Smooth muscle cell (in vitro differentiated cells): ENCODE data around the gene TMIGD3. TPM values are rescaled to one million over a fixed set of nuclear protein-coding genes. Genes with fewer than 3 reads are reported as not detected.

ENCODE experiments used
- DNase-seq: peaks from one replicate; lab custom pipeline; 2025; ENCODE audit not compliant: unreplicated experiment; lab: John Stamatoyannopoulos, UW
- H2AFZ ChIP-seq: fragments of 200-600 bp; sonication (generic); 2 replicates; pipeline ENCODE4 v1.6.0; 2016; ENCODE audit warnings: antibody characterized with exemption, low read depth, mild to moderate bottlenecking
- H3F3A ChIP-seq: fragments of 200-600 bp; sonication (generic); 2 replicates; pipeline ENCODE4 v1.6.0; 2017; ENCODE audit warnings: antibody characterized with exemption, low read depth
- H3K27ac ChIP-seq: fragments of 200-600 bp; sonication (generic); 2 replicates; pipeline ENCODE4 v1.5.1; 2016; ENCODE audit warnings: low read depth, mild to moderate bottlenecking
- H3K27me3 ChIP-seq: fragments of 200-600 bp; sonication (generic); 2 replicates; pipeline ENCODE4 v1.6.1; 2016; ENCODE audit warnings: low read depth, mild to moderate bottlenecking
- H3K36me3 ChIP-seq: fragments of 200-600 bp; sonication (generic); 2 replicates; pipeline ENCODE4 v1.5.1; 2016; ENCODE audit warnings: low read depth
- H3K4me1 ChIP-seq: fragments of 200-600 bp; sonication (generic); 2 replicates; pipeline ENCODE4 v1.5.1; 2016; ENCODE audit warnings: low read depth
- H3K4me2 ChIP-seq: fragments of 200-600 bp; sonication (generic); 2 replicates; pipeline ENCODE4 v1.6.0; 2016; ENCODE audit warnings: mild to moderate bottlenecking
- H3K4me3 ChIP-seq: fragments of 200-600 bp; sonication (generic); 2 replicates; pipeline ENCODE4 v1.5.1; 2016; ENCODE audit warnings: mild to moderate bottlenecking
- H3K79me2 ChIP-seq: fragments of 200-600 bp; sonication (generic); 2 replicates; pipeline ENCODE4 v1.6.0; 2016; ENCODE audit warnings: low read depth, mild to moderate bottlenecking
- H3K9ac ChIP-seq: fragments of 200-600 bp; sonication (generic); 2 replicates; pipeline ENCODE4 v1.6.0; 2016; ENCODE audit warnings: low read depth
- H3K9me3 ChIP-seq: fragments of 200-600 bp; sonication (generic); replicated peaks from 2 replicates; pipeline ENCODE4 v1.5.1; 2016; ENCODE audit warnings: low read depth
- H4K20me1 ChIP-seq: fragments of 200-600 bp; sonication (generic); 2 replicates; pipeline ENCODE4 v1.6.0; 2016; ENCODE audit warnings: low read depth
- WGBS: methylation state at CpG from one replicate; pipeline ENCODE4 v1.1.7; 2016; ENCODE audit warnings: low lambda C conversion rate; 5-methylcytosine and 5-hydroxymethylcytosine counted together
- polyA plus RNA-seq: library from polyadenylated mRNA; unstranded; fragments of >200 nt; fragmentation: Nextera tagmentation; extraction: Ambion mirVana; gene quantifications from 2 replicates; pipeline ENCODE4 v1.2.1, GENCODE V29; 2016
- total RNA-seq: library from RNA; depleted of rRNA; stranded (reverse); fragments of >200 nt; gene quantifications from 2 replicates; pipeline ENCODE4 v1.2.3, GENCODE V29; 2014
- TF ChIP-seq, protein P1 (sequence below): fragments of 200-600 bp; sonication (generic); IDR thresholded peaks from 2 replicates; pipeline ENCODE4 v1.5.1; 2017; ENCODE audit warnings: borderline replicate concordance, mild to moderate bottlenecking, antibody characterized with exemption; ENCODE audit not compliant: insufficient read depth, poor library complexity, severe bottlenecking

Gene TMIGD3
- total RNA-seq (not detected in 2 replicates), polyA plus RNA-seq (not detected in 2 replicates)

DNA sequence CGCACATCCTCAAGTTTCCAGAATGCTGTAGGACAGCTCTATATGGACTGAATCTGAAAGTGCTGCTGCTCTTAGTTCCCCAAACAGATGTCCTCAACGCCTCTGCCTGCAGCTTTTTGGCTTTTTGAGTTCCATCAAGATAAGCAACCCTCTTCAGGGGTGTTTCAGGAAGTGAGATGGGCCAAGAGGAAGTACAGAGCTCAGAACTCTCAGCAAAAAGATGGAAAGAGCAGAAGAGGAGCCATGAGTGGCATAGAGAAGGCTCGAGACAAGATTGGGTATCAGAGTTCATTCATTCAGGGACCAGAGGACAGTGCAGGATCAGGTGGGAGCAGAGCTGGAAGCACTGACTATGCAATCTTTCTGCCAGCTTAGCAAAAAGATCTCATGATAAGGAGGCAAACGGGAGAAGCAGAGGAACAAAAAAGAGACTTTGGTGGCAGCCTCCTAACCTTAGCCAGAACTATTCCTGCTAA, at the start of gene TMIGD3, which contains the start of gene ADORA3:
Gene TMIGD3, minus strand, starts transcription at position 49 of the 476 bp plus-strand sequence. CDS start 279 bp downstream, outside the sequence.
Gene ADORA3, minus strand, starts transcription at position 49 of the 476 bp plus-strand sequence. CDS start 279 bp downstream, outside the sequence.
- Histone ChIP-seq H3K4me3 (no peak within 1 kb of the TSS), H3F3A (peaks cover 6% of the 10 kb centered on the region), H3K36me3 (no peaks in the 10 kb centered on the region), H3K4me1 (peaks cover 6% of the 10 kb centered on the region), H3K9ac (no peak within 1 kb of the TSS), H4K20me1 (no peaks in the 10 kb centered on the region), H3K27me3 (peaks cover 7% of the 10 kb centered on the region), H2AFZ (no peak within 1 kb of the TSS), H3K9me3 (no peaks in the 10 kb centered on the region), H3K4me2 (no peak within 1 kb of the TSS), H3K79me2 (no peaks in the 10 kb centered on the region), H3K27ac (no peak within 1 kb of the TSS)
- 85% methylated on average over 4 of the region's 4 CpGs for WGBS
- DNase-seq: no peak
- TF ChIP-seq, protein P1, sequence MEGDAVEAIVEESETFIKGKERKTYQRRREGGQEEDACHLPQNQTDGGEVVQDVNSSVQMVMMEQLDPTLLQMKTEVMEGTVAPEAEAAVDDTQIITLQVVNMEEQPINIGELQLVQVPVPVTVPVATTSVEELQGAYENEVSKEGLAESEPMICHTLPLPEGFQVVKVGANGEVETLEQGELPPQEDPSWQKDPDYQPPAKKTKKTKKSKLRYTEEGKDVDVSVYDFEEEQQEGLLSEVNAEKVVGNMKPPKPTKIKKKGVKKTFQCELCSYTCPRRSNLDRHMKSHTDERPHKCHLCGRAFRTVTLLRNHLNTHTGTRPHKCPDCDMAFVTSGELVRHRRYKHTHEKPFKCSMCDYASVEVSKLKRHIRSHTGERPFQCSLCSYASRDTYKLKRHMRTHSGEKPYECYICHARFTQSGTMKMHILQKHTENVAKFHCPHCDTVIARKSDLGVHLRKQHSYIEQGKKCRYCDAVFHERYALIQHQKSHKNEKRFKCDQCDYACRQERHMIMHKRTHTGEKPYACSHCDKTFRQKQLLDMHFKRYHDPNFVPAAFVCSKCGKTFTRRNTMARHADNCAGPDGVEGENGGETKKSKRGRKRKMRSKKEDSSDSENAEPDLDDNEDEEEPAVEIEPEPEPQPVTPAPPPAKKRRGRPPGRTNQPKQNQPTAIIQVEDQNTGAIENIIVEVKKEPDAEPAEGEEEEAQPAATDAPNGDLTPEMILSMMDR: no peak

DNA sequence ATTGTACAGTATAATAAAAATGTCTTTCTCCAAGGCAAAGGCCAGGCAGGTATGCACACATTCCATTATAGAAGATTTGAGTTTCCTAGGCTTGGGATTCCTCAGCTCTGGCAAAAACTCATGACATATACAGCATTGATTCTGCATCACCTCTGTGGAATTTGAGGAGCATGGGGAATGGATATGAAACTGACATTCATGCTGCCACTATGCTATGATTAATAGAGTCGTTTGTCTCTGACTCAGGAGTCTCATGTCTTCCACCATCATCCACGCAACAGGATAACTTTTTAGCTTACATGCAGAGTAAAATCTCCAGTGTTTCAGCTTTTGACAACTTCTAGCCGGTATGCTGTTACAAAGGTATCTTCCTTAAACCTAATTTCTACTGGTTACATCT, 49.8 kb upstream of the TMIGD3 start:
- Histone ChIP-seq H3K79me2 (no peaks in the 10 kb centered on the region), H3K27me3 (no peaks in the 10 kb centered on the region), H4K20me1 (no peaks in the 10 kb centered on the region), H3K9me3 (no peaks in the 10 kb centered on the region), H3K27ac (peak overlapping the region; percentile 85), H3K9ac (peak overlapping the region; percentile 19), H3K4me1 (no peaks in the 10 kb centered on the region), H3K4me2 (peak overlapping the region; percentile 3), H3K36me3 (no peaks in the 10 kb centered on the region), H3K4me3 (no peak overlapping the region), H3F3A (no peaks in the 10 kb centered on the region), H2AFZ (no peak overlapping the region)
- TF ChIP-seq, protein P1: no peak
- no peak for DNase-seq
- 62% methylated on average over 3 of the region's 3 CpGs for WGBS

DNA sequence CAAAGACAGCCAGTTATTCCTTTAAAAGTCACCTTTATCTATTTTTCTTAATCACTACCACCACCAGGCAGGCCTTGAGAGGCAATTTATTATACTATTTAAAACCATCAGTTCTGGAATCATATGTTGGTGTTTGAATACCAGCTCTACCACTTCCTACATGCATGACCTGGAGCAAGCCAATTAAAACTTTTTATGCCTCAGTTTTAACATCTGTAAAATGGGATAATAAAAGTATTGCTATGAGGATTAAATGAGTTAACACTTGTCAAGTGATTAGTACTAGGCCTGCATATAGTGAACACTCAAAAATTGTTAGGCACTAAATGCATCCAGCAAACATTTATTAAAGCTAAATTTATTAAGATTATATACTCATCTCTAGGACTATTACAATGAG, 49.2 kb upstream of the TMIGD3 start:
- Histone ChIP-seq H3K36me3 (no peaks in the 10 kb centered on the region), H3K4me3 (no peak overlapping the region), H3K9me3 (no peaks in the 10 kb centered on the region), H3F3A (no peaks in the 10 kb centered on the region), H2AFZ (no peak overlapping the region), H4K20me1 (no peaks in the 10 kb centered on the region), H3K9ac (no peak overlapping the region), H3K4me1 (no peaks in the 10 kb centered on the region), H3K79me2 (no peaks in the 10 kb centered on the region), H3K27ac (peak overlapping the region; percentile 85), H3K4me2 (no peak overlapping the region), H3K27me3 (no peaks in the 10 kb centered on the region)
- TF ChIP-seq, protein P1: no peak
- DNase-seq: no peak
